ENCODE data around the gene GSK3A.
"Not testable (repeated sequence)": the region's sequence is repeated elsewhere in the genome, so short reads cannot be mapped to it uniquely, and the experiment has no call there.

Gene GSK3A

GRCh38 chr19:42267644-42268141, 25.3 kb upstream of the GSK3A start:
- peak overlapping the region; percentile 99 for H3K4me3 ChIP-seq (ENCODE audit: low read depth, low read length)
- no peak for TF ChIP-seq CTCF (IDR thresholded peaks at IDR 0.05; ENCODE audit: borderline replicate concordance, insufficient read depth, low read depth, low read length)

GRCh38 chr19:42266928-42267603, 24.7 kb upstream of the GSK3A start:
- not testable (repeated sequence) for H3K4me3 ChIP-seq (ENCODE audit: low read depth, low read length)

- not testable (repeated sequence) for H3K4me3 ChIP-seq (ENCODE audit: low read depth, low read length)
These were observed 23.7 kb upstream of the GSK3A start for GRCh38 chr19:42266105-42266504.

GRCh38 chr19:42261763-42262162, 19.4 kb upstream of the GSK3A start:
- no peak for TF ChIP-seq CTCF (IDR thresholded peaks at IDR 0.05; ENCODE audit: borderline replicate concordance, insufficient read depth, low read depth, low read length)
- H3K4me3 ChIP-seq (ENCODE audit: low read depth, low read length) = no peak overlapping the region

GRCh38 chr19:42257842-42258241, 15.4 kb upstream of the GSK3A start:
- not testable (repeated sequence) for H3K4me3 ChIP-seq (ENCODE audit: low read depth, low read length)

DNA sequence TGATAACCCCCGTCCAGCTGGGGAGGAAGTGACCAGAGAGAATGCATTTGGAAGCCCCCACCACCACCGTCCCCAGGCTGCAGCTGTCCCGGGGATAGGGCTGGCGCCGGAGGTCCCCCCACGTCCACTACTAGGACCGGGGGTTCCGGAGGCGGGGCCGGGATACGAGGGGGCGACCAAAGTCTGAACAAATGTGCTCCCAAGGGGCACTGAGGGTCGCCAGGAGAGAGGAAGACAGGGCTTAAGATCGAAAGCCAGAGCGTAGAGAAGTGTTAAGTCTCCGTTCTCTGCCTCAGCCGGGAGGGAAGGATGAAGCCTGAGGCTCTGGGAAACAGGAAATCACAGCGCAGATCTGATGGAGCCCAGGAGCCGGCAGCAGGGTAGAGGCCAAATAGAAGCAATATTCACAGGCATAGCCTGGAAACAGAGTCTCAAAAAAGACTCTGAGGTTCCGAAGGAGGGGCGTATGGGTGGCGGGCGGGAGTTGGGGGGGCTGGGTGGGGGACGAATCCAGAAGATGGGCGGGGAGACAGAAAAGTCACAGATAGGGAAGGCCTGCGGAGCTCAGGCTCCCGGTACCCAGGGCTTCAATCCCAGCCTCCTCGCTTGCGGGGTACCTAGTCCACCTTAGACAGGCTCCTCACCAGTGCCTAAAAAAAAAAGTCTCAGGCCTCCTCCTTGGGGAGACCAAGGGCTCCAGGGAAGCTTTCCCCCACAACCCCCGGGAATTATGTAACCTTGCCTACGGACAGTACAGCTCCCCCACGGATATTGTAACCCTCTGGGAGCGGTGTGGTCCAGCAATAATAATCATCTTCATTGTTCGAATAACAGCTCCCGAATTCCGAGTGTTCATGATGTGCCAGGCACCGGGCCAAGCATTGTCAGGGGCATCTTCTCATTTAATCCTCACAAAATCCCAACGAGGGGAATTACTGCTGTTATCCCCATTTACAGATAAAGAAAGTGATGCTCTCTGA, 13.7 kb upstream of the GSK3A start:
- TF ChIP-seq CTCF (IDR thresholded peaks at IDR 0.05; ENCODE audit: borderline replicate concordance, insufficient read depth, low read depth, low read length) = no peak
- H3K4me3 ChIP-seq (ENCODE audit: low read depth, low read length) = peak overlapping the region; percentile 95

DNA sequence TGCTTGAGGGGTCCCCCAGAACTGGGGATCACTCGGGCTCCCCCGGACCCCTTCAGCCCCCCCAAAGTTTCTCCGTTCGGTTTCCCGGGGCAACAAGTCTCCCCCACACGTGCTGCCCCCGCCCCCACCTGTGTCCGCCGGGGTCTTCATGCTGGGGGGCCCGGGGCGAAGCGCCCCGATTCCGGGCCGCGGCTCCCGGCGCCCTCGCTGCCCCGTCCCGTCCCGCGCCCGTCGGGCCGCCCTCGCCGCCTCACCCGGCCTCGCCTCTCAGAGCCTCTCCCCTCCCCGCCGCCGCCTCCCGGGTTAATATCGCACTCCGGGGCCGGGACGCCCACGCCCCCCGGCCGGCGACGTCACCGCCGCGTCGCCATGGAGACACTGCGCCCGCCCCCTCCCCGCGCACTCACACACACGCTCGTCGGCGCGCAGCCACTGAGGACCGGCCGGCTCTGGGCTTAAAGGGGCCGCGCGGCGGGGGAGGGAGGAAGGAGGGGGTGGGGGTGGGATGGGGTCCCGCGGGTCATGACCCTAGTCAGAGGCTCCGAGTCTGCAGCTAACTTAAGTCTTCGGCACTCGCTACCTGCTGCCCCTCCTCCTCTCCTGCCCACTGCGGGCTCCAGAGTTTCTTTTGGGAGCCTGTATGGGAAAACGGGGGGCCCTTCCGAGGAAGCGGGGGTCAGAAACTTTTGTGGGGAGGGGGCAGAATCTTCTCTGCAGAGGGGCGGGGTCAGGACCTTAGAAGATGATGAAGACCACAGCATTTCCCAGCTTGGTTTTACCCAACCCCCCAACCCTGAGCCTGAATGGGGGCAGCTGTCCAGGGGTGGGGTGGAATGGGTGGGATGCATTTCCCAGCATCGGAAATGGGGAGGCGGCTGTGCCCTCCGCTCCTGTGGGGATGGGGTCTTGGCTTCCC, 12.7 kb upstream of the GSK3A start, which contains the start of gene ERF:
TSS of gene ERF (minus strand) at position 279 of the 916 bp plus-strand sequence. CDS start at position 150, 129 bp downstream.
- peak within 1 kb of the TSS; percentile 95 for H3K4me3 ChIP-seq (ENCODE audit: low read depth, low read length)
- no peak for TF ChIP-seq CTCF (IDR thresholded peaks at IDR 0.05; ENCODE audit: borderline replicate concordance, insufficient read depth, low read depth, low read length)
